Uterus (tissue), 4 donors: ENCODE results near the gene STKLD1. TPM values are rescaled to one million over a fixed set of nuclear protein-coding genes. Genes with fewer than 3 reads are reported as not detected.

Source experiments
- DNase-seq, 2 donors: peaks; one replicate each; pipeline ENCODE4 v3.0.0-alpha.2; 2019 to 2020
- H3K27ac ChIP-seq, 2 donors: fragments of 200-600 bp; sonication (generic); 1 replicate in 1 of 2; 2 replicates in 1 of 2; pipeline ENCODE4 v1.5.1; 2016 to 2018
- H3K27me3 ChIP-seq, 2 donors: fragments of 200-600 bp; sonication (generic); one replicate each; pipeline ENCODE4 v1.5.1; 2018 to 2019; ENCODE audit warnings: control low read depth in 1 of 2
- H3K36me3 ChIP-seq, 2 donors: fragments of 200-600 bp; sonication (generic); one replicate each; pipeline ENCODE4 v1.5.1; 2019; ENCODE audit warnings: control low read depth in 1 of 2
- H3K4me1 ChIP-seq, 2 donors: fragments of 200-600 bp; sonication (generic); one replicate each; pipeline ENCODE4 v1.5.1; 2018 to 2019; ENCODE audit warnings: control low read depth in 1 of 2
- H3K4me3 ChIP-seq, 2 donors: fragments of 200-600 bp; sonication (generic); 1 replicate in 1 of 2; 2 replicates in 1 of 2; pipeline ENCODE4 v1.5.1; 2018 to 2019; ENCODE audit warnings: mild to moderate bottlenecking in 1 of 2
- H3K9me3 ChIP-seq, 2 donors: fragments of 200-600 bp; sonication (generic); one replicate each; pipeline ENCODE4 v1.5.1; 2019; ENCODE audit warnings: control low read depth in 1 of 2
- POLR2A ChIP-seq, 2 donors: fragments of 450-650 bp; IDR thresholded peaks; one replicate each; pipeline ENCODE4 v1.6.1; 2016; ENCODE audit warnings: antibody characterized with exemption in 2 of 2, mild to moderate bottlenecking in 1 of 2, moderate library complexity in 1 of 2
- intact Hi-C: fragments of 100-400 bp; cut with DNase I; formaldehyde crosslinking; loops from one replicate; pipeline ENCODE4 v1.15.1; 2023; ENCODE audit warnings: low total_unique reads
- total RNA-seq, 4 donors: library from RNA; depleted of rRNA in 3 of 4; stranded (reverse); fragments of >200 nt in 3 of 4; gene quantifications; one replicate each; pipeline versions ENCODE4 v1.1.0 to v1.2.4, GENCODE V29; 2014 to 2023
- TF ChIP-seq, protein P1 (sequence below), 4 experiments: fragments of 200-600 bp in 2 of 4; fragments of 450-650 bp in 2 of 4; sonication (generic) in 2 of 4; IDR thresholded peaks; one replicate each; pipeline ENCODE4 v1.5.1; 2016 to 2019; ENCODE audit warnings: antibody characterized with exemption in 4 of 4, mild to moderate bottlenecking in 2 of 4, moderate library complexity in 1 of 4
- donor health status: DM: yes; HTN: yes; CAD: no.

The STKLD1 gene
- total RNA-seq, 4 donors from 2014 or later: 0.88 to 1.7 (median 1.5) TPM; not detected in 1

DNA sequence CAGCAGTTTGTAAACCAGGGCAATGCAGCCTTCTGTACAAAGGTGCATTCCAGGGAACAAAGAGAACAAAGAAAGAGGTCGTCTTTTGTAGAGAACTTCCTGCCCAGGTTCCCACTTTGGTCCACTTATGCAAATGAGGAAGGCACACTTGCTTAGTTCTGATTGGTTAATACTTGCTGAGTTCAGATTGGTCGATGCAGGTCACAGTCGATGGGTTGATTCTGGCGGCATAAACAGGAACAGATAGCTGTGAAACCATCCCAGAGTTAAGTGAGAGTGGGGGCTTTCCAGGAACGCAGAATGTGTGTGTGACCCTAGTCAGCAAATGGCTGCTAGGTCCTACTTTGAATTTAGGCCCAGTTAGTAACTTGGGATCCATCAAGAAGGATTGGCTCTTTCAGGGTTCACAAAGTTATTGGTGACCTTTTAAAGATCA is 44.2 kb downstream of the STKLD1 start:
- Histone ChIP-seq H3K4me3 (no peak overlapping the region), H3K4me1 (peaks cover 0 to 8% of the 10 kb centered on the region in 2 donors), H3K9me3 (no peaks in the 10 kb centered on the region), H3K36me3 (no peaks in the 10 kb centered on the region), H3K27me3 (no peaks in the 10 kb centered on the region), H3K27ac (no peak overlapping the region)
- intact Hi-C loops: no loop called here
- TF ChIP-seq, protein P1, sequence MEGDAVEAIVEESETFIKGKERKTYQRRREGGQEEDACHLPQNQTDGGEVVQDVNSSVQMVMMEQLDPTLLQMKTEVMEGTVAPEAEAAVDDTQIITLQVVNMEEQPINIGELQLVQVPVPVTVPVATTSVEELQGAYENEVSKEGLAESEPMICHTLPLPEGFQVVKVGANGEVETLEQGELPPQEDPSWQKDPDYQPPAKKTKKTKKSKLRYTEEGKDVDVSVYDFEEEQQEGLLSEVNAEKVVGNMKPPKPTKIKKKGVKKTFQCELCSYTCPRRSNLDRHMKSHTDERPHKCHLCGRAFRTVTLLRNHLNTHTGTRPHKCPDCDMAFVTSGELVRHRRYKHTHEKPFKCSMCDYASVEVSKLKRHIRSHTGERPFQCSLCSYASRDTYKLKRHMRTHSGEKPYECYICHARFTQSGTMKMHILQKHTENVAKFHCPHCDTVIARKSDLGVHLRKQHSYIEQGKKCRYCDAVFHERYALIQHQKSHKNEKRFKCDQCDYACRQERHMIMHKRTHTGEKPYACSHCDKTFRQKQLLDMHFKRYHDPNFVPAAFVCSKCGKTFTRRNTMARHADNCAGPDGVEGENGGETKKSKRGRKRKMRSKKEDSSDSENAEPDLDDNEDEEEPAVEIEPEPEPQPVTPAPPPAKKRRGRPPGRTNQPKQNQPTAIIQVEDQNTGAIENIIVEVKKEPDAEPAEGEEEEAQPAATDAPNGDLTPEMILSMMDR (IDR thresholded peaks at IDR 0.05): no peak
- TF ChIP-seq POLR2A (IDR thresholded peaks at IDR 0.05): no peak
- no peak for DNase-seq

DNA sequence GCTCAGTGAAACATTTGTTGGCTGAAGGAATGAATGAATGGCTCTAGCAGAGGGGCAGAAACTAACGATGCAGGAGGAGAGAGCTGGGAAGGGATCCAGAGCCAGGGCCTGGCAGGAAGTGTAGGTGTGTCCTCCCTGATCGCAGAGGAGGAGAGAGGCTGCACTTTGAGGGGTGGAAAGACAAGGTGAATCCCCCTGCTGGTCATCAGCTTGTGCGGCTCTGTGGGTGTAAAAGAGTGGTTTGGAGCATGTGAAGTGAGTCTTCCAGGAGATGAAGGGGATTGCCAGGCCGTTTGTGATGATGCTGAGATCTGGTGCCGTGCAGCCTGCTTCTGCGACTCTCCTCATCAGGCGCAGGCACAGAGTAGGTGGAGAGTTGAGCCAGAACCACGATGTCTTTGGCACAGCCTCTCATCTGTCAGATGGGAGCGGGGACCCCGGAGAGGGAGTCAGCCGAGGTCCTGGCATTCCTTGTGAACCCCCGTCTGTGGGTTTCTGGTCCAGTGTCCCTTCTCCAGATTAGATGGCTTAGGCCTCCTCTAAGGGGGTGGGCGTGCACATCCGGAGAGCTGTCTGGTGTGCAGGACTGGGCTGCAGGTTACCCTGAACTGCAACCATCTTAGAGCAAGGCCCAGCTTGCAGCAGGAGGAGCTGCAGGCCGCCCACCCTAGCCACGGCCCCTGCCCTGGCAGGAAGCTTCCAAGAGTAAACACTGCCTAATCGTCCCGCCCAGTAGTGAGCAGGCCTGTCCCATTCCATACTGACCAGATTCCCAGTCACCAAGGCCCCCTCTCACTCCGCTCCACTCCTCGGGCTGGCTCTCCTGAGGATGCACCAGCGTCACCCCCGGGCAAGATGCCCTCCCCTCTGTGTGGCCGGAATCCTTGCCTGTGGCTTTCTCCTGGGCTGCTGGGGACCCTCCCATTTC is 45.7 kb downstream of the STKLD1 start, which contains the start of gene ADAMTS13:
Gene ADAMTS13, plus strand, starts transcription at position 753 of the 928 bp plus-strand sequence. Its CDS starts 77 bp downstream, at position 830.
- intact Hi-C loops: no loop called here
- Histone ChIP-seq H3K9me3 (no peaks in the 10 kb centered on the region), H3K36me3 (no peaks in the 10 kb centered on the region), H3K27me3 (no peaks in the 10 kb centered on the region), H3K4me1 (peaks cover 0 to under 1% of the 10 kb centered on the region in 2 donors), H3K4me3 (no peak within 1 kb of the TSS), H3K27ac (no peak within 1 kb of the TSS)
- no peak for TF ChIP-seq POLR2A (IDR thresholded peaks at IDR 0.05)
- TF ChIP-seq, protein P1 (IDR thresholded peaks at IDR 0.05): no peak
- no peak for DNase-seq

- Histone ChIP-seq H3K27me3 (peaks cover 0 to 11% of the 10 kb centered on the region in 2 donors), H3K36me3 (no peaks in the 10 kb centered on the region), H3K27ac (no peak overlapping the region), H3K9me3 (no peaks in the 10 kb centered on the region), H3K4me3 (no peak overlapping the region), H3K4me1 (peaks cover 0 to 1% of the 10 kb centered on the region in 2 donors)
- TF ChIP-seq POLR2A (IDR thresholded peaks at IDR 0.05): no peak
- TF ChIP-seq, protein P1 (IDR thresholded peaks at IDR 0.05): no peak
- intact Hi-C loops: no loop called here
- no peak for DNase-seq
Measured at GRCh38 chr9:133423216-133423615, 47.0 kb downstream of the STKLD1 start.

DNA sequence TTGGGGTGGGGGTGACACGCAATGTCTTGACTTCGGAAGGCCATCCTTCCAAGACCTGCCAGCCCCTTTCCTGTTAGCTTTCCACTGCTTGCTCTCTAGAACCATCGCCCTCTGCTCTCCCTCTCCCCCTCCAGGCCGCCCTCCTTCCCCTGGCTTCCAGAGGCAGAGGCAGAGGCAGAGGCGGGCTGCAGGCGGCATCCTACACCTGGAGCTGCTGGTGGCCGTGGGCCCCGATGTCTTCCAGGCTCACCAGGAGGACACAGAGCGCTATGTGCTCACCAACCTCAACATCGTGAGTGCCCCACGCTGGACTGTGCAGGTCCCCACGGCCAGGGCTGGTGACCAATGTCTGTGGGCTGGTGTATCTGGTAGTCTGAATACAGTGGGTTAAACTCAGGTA is 48.0 kb downstream of the STKLD1 start:
- H3K27me3 ChIP-seq: peaks cover 0 to 12% of the 10 kb centered on the region in 2 donors
- no peak overlapping the region for H3K4me3 ChIP-seq
- H3K36me3 ChIP-seq: no peaks in the 10 kb centered on the region
- TF ChIP-seq, protein P1 (IDR thresholded peaks at IDR 0.05): no peak
- TF ChIP-seq POLR2A (IDR thresholded peaks at IDR 0.05): no peak
- DNase-seq: no peak
- H3K27ac ChIP-seq: no peak overlapping the region
- H3K9me3 ChIP-seq: no peaks in the 10 kb centered on the region
- intact Hi-C loops: no loop called here
- peaks cover 0 to 9% of the 10 kb centered on the region in 2 donors for H3K4me1 ChIP-seq

DNA sequence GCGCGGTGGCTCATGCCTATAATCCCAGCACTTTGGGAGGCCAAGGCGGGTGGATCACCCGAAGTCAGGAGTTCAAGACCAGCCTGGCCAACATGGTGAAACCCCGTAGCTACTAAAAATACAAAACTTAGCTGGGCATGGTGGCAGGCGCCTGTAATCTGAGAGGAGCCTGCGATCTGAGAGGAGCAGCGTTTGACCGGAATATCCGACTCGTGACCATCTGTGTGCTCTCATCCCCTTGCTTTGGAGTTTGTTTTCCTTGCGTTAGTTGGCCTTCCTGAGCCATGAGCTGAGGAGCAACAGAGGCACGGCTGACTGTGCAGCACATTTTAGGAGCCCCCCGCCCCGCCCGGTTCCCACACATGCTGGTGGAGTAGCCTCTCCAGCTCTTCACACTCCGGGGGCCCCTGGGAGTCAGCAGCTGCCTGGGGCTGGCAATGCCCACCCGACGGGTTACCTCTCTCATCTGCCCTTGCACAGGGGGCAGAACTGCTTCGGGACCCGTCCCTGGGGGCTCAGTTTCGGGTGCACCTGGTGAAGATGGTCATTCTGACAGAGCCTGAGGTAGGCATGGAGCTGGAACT is 49.0 kb downstream of the STKLD1 start:
- no peak for TF ChIP-seq POLR2A (IDR thresholded peaks at IDR 0.05)
- TF ChIP-seq, protein P1 (IDR thresholded peaks at IDR 0.05): no peak
- H3K27me3 ChIP-seq: peaks cover 0 to 12% of the 10 kb centered on the region in 2 donors
- DNase-seq: no peak
- H3K9me3 ChIP-seq: no peaks in the 10 kb centered on the region
- intact Hi-C loops: no loop called here
- H3K4me3 ChIP-seq: no peak overlapping the region
- no peak overlapping the region for H3K27ac ChIP-seq
- no peaks in the 10 kb centered on the region for H3K36me3 ChIP-seq
- peaks cover 0 to 9% of the 10 kb centered on the region in 2 donors for H3K4me1 ChIP-seq
